ENCODE measurements around the gene ACRV1. TPM values are rescaled to one million over a fixed set of nuclear protein-coding genes. Genes with fewer than 3 reads are reported as not detected.
"Not testable (repeated sequence)": the region's sequence is repeated elsewhere in the genome, so short reads cannot be mapped to it uniquely, and the experiment has no call there.

ACRV1 gene, protein sequence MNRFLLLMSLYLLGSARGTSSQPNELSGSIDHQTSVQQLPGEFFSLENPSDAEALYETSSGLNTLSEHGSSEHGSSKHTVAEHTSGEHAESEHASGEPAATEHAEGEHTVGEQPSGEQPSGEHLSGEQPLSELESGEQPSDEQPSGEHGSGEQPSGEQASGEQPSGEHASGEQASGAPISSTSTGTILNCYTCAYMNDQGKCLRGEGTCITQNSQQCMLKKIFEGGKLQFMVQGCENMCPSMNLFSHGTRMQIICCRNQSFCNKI
- not detected for total RNA-seq

DNA sequence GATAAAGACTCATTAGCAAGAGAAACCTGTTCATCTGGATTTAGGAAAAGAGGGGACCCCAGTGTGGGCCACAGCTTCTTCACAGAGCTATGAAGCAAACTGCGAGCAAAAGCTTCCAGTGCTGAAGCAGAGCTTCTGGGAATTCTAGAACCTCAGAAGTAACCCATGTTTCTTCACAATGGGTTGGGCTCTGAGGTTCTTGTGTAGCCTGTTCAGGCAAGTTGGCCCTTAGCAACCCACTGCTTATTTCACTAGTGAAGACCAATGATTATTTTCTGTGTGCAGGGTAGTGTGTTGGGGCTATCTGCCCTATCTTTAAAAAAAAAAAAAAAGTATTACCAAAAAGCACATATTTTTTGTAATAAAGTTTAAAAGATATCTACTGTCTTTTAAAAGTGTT is at the start of gene ACRV1:
Gene ACRV1 (minus strand): TSS at position 101 of the 400 bp plus-strand sequence. CDS start 67 bp downstream, at position 34.
- no peaks in the 10 kb centered on the region for H3K9me3 ChIP-seq
- no peak for TF ChIP-seq POLR2A (IDR thresholded peaks at IDR 0.05)
- TF ChIP-seq, protein P1, sequence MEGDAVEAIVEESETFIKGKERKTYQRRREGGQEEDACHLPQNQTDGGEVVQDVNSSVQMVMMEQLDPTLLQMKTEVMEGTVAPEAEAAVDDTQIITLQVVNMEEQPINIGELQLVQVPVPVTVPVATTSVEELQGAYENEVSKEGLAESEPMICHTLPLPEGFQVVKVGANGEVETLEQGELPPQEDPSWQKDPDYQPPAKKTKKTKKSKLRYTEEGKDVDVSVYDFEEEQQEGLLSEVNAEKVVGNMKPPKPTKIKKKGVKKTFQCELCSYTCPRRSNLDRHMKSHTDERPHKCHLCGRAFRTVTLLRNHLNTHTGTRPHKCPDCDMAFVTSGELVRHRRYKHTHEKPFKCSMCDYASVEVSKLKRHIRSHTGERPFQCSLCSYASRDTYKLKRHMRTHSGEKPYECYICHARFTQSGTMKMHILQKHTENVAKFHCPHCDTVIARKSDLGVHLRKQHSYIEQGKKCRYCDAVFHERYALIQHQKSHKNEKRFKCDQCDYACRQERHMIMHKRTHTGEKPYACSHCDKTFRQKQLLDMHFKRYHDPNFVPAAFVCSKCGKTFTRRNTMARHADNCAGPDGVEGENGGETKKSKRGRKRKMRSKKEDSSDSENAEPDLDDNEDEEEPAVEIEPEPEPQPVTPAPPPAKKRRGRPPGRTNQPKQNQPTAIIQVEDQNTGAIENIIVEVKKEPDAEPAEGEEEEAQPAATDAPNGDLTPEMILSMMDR (IDR thresholded peaks at IDR 0.05): no peak
- H3K4me1 ChIP-seq: no peaks in the 10 kb centered on the region
- DNase-seq: no peak
- intact Hi-C loops (cut with DNase I; ENCODE audit: low total_unique reads): no loop called here
- H3K27me3 ChIP-seq: no peaks in the 10 kb centered on the region
- no peak within 1 kb of the TSS for H3K27ac ChIP-seq
- H3K4me3 ChIP-seq: no peak within 1 kb of the TSS
- no peaks in the 10 kb centered on the region for H3K36me3 ChIP-seq

DNA sequence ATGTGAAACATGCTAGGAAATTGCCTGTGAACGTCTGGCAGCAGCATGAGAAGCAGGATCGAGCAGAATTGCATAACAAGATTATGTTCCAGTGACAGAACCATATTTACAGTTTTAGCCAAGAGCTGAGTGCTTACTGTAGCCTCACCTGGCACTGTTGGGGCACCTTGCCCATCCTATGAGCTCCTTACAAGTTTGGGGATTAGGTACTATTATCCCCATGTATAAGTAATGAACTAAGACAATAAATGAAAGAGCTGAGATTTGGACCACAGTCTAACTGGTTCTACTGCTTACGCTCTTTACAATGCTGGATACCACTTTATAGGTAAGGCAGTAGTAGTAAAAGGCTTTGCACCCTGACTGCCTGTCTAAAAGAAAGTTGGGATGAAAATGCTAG is 48.3 kb upstream of the ACRV1 start:
- DNase-seq: no peak
- no peak for TF ChIP-seq POLR2A (IDR thresholded peaks at IDR 0.05)
- TF ChIP-seq, protein P1 (IDR thresholded peaks at IDR 0.05): no peak
- H3K27ac ChIP-seq: no peak overlapping the region
- no peaks in the 10 kb centered on the region for H3K9me3 ChIP-seq
- no peaks in the 10 kb centered on the region for H3K36me3 ChIP-seq
- intact Hi-C loops (cut with DNase I; ENCODE audit: low total_unique reads): no loop called here
- H3K4me1 ChIP-seq: no peaks in the 10 kb centered on the region
- no peak overlapping the region for H3K4me3 ChIP-seq
- no peaks in the 10 kb centered on the region for H3K27me3 ChIP-seq

DNA sequence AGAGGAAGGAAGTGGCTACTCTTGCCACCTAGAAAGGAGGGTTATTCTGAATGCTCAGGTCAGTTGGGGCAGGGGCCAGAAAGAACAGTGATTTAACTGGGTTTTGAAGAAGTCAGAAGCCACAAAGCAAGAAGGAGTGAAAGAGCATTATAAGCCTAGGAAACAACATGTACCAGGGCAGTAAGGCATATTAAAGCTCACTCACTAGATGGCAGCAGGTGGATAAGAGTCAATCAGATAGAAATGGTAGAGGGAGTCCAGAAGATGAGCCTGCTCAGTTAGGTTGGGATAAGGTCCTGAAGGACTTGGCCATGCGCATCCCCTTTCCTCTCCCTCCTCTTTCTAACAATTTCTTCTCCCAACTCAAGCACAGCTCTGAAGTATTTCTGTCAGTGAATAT is 43.5 kb upstream of the ACRV1 start:
- DNase-seq: no peak
- Histone ChIP-seq H3K36me3 (no peaks in the 10 kb centered on the region), H3K4me3 (no peak overlapping the region), H3K27ac (no peak overlapping the region), H3K4me1 (no peaks in the 10 kb centered on the region), H3K9me3 (no peaks in the 10 kb centered on the region), H3K27me3 (no peaks in the 10 kb centered on the region)
- TF ChIP-seq, protein P1 (IDR thresholded peaks at IDR 0.05): no peak
- no peak for TF ChIP-seq POLR2A (IDR thresholded peaks at IDR 0.05)
- intact Hi-C loops (cut with DNase I; ENCODE audit: low total_unique reads): no loop called here

DNA sequence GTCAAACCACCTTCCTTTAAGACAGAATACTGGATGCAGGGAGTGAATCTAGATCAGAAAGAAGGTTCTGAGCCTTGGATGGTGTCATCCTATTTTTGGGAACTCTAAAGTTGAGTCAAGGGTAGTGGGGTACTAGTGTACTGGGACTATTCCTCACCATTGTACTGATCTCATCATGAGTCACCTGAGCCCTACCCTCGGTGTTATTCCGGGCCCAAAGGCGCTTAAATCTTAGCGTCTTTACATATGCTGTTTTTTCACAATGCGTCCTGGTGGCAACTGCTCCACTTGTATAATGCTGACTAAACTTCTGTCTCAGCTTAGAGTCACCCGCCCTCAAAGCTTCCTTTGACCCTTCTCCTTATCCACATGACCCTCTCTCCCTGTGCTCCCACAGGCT is 40.1 kb upstream of the ACRV1 start:
- no peaks in the 10 kb centered on the region for H3K4me1 ChIP-seq
- intact Hi-C loops (cut with DNase I; ENCODE audit: low total_unique reads): no loop called here
- no peaks in the 10 kb centered on the region for H3K36me3 ChIP-seq
- no peaks in the 10 kb centered on the region for H3K9me3 ChIP-seq
- no peak overlapping the region for H3K4me3 ChIP-seq
- no peaks in the 10 kb centered on the region for H3K27me3 ChIP-seq
- TF ChIP-seq, protein P1 (IDR thresholded peaks at IDR 0.05): no peak
- TF ChIP-seq POLR2A (IDR thresholded peaks at IDR 0.05): no peak
- no peak for DNase-seq
- H3K27ac ChIP-seq: no peak overlapping the region

DNA sequence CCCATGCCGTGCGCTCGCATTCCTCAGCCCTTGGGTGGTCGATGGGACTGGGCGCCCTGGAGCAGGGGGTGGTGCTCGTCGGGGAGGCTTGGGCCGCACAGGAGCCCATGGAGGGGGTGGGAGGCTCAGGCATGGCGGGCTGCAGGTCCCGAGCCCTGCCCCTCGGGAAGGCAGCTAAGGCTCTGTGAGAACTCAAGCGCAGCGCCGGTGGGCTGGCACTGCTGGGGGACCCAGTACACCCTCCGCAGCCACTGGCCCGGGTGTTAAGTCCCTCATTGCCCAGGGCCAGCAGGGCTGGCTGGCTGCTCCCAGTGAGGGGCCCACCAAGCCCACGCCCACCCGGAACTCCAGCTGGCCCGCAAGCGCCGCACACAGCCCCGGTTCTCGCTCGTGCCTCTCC is 24.0 kb upstream of the ACRV1 start:
- not testable (repeated sequence) for H3K9me3 ChIP-seq

More for the DNA sequence above, 24.0 kb upstream of the ACRV1 start:
- H3K27ac ChIP-seq; intact Hi-C loops (cut with DNase I; ENCODE audit: low total_unique reads); H3K27me3 ChIP-seq; H3K36me3 ChIP-seq; H3K4me1 ChIP-seq; H3K4me3 ChIP-seq; DNase-seq: not testable (repeated sequence)

Measured in uterus (tissue), 4 donors.